Neural cell (in vitro differentiated cells): ENCODE results near the gene REC114.

Experiments
- CTCF ChIP-seq: fragments of 450-650 bp; IDR thresholded peaks from 2 replicates; pipeline ENCODE4 v1.5.1; 2014; ENCODE audit warnings: antibody characterized with exemption, mild to moderate bottlenecking, moderate library complexity; ENCODE audit not compliant: poor library complexity, severe bottlenecking
- EP300 ChIP-seq: fragments of 450-650 bp; conservative IDR thresholded peaks from 2 replicates; pipeline ENCODE4 v1.6.1; 2014; ENCODE audit warnings: antibody characterized with exemption, mild to moderate bottlenecking, moderate library complexity; ENCODE audit not compliant: poor library complexity, severe bottlenecking
- EZH2 ChIP-seq: fragments of 200-600, 300-800 bp; shearing (Covaris generic), sonication (generic); IDR thresholded peaks from 2 replicates; pipeline ENCODE4 v1.6.1; 2014; ENCODE audit warnings: antibody characterized with exemption, low read length, borderline replicate concordance, mild to moderate bottlenecking; ENCODE audit not compliant: insufficient read depth, poor library complexity, severe bottlenecking
- POLR2AphosphoS5 ChIP-seq: IDR thresholded peaks from 2 replicates; pipeline ENCODE4 v1.6.1; 2012
- RAD21 ChIP-seq: fragments of 450-650 bp; conservative IDR thresholded peaks from 2 replicates; pipeline ENCODE4 v1.6.1; 2014; ENCODE audit warnings: antibody characterized with exemption, mild to moderate bottlenecking, moderate library complexity
- SMC3 ChIP-seq: fragments of 450-650 bp; conservative IDR thresholded peaks from 2 replicates; pipeline ENCODE4 v1.6.1; 2014; ENCODE audit warnings: antibody characterized with exemption, mild to moderate bottlenecking, moderate library complexity; ENCODE audit not compliant: poor library complexity
- TAF1 ChIP-seq: IDR thresholded peaks from 2 replicates; pipeline ENCODE4 v1.6.1; 2012; ENCODE audit warnings: low read depth

- TF ChIP-seq CTCF (no peak), SMC3 (no peak), POLR2AphosphoS5 (no peak), EP300 (no peak), EZH2 (no peak), TAF1 (no peak), RAD21 (no peak)
Measured at GRCh38 chr15:73500696-73501095, 57.7 kb downstream of the REC114 start.
